Colonic mucosa (tissue), 4 donors: ENCODE data around the gene DCUN1D2. TPM values are rescaled to one million over a fixed set of nuclear protein-coding genes. Genes with fewer than 3 reads are reported as not detected.
"Not testable (repeated sequence)": the region's sequence is repeated elsewhere in the genome, so short reads cannot be mapped to it uniquely, and the experiment has no call there.

Experiments
- DNase-seq: peaks from one replicate; pipeline ENCODE4 v3.0.0-alpha.2; 2020
- H3K27ac ChIP-seq: fragments of 200-600 bp; one replicate; pipeline ENCODE4 v1.8.0; 2021
- H3K27me3 ChIP-seq: fragments of 200-600 bp; one replicate; pipeline ENCODE4 v1.8.0; 2021
- H3K36me3 ChIP-seq: fragments of 200-600 bp; one replicate; pipeline ENCODE4 v1.8.0; 2021
- H3K4me1 ChIP-seq: fragments of 200-600 bp; one replicate; pipeline ENCODE4 v1.8.0; 2021; ENCODE audit warnings: mild to moderate bottlenecking
- H3K4me3 ChIP-seq: fragments of 200-600 bp; one replicate; pipeline ENCODE4 v1.8.0; 2021
- H3K9ac ChIP-seq, 2 donors: one replicate each; pipeline ENCODE4 v1.7.0; 2013; ENCODE audit warnings: control low read depth in 2 of 2, low read depth in 2 of 2, low read length in 2 of 2
- H3K9me3 ChIP-seq: fragments of 200-600 bp; one replicate; pipeline ENCODE4 v1.8.0; 2021
- intact Hi-C: fragments of 100-400 bp; cut with DNase I; formaldehyde crosslinking; loops from one replicate; pipeline ENCODE4 v1.14.1; 2022
- total RNA-seq, 2 donors: library from RNA; stranded (reverse); fragmentation: NEBNext Ultra II Directional in 1 of 2; extraction: Animal tissue kit (Norgen Biotek cat#: 25700) in 1 of 2; gene quantifications; one replicate each; pipeline ENCODE4 v1.2.1, GENCODE V29; 2021
- TF ChIP-seq, protein P1 (sequence below): fragments of 200-600 bp; IDR thresholded peaks from one replicate; pipeline ENCODE4 v1.8.0; 2022; ENCODE audit warnings: antibody characterized with exemption, mild to moderate bottlenecking
- donor health status: healthy.
- donor health status: DM: no; HTN: no; CAD: no.
- donor health status: DM: no; HTN: no; CAD: no.

DCUN1D2 gene
- total RNA-seq, 2 donors from 2014 or later = 14.9 to 20.5 TPM

DNA sequence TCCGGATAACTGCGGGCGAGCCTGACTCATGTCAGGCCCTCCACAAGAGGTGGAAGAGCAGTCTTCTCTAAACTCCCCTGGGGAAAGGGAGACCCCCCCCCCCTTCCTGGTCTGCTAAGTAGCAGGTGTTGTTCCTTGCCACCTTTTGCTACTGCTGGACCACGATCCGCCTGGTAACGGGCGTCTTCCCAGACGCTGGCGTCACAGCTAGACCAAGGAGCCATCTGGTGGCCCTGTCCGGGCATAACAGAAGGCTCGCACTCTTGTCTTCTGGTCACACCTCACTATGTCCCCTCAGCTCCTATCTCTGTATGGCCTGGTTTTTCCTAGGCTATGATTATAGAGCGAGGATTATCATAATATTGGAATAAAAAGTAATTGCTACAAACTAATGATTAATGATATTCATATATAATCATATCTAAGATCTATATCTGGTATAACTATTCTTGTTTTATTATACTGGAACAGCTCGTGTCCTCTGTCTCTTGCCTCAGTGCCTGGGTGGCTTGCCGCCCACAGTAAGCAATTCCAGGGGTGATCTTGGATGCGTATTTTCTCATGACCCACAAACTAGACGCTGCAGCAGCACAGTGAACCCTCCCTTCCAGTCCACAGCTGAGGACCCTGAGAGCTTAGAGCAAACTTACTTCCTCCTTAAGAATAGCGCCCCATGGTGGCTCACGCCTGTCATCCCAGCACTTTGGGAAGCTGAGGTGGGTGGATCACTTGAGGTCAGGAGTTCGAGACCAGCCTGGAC is 39.5 kb downstream of the DCUN1D2 start:
- not testable (repeated sequence) for H3K27ac ChIP-seq

DNA sequence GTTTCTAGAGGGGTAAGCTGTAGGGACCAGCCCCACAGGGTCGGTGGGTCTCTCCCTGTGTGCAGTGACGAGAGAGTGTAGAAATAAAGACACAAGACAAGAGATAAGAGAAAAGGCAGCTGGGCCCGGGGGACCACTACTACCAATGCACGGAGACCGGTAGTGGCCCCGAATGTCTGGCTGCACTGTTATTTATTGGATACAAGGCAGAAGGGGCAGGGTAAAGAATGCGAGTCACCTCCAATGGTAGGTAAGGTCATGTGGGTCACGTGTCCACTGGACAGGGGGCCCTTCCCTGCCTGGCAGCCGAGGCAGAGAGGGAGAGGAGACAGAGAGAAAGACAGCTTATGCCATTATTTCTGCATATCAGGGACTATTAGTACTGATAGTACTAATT is 40.2 kb downstream of the DCUN1D2 start:
- H3K27me3 ChIP-seq, H3K9ac ChIP-seq, H3K4me1 ChIP-seq, H3K4me3 ChIP-seq, H3K36me3 ChIP-seq, H3K9me3 ChIP-seq, H3K27ac ChIP-seq, DNase-seq, intact Hi-C loops: not testable (repeated sequence)

More for the DNA sequence above, 39.5 kb downstream of the DCUN1D2 start:
- TF ChIP-seq, protein P1, sequence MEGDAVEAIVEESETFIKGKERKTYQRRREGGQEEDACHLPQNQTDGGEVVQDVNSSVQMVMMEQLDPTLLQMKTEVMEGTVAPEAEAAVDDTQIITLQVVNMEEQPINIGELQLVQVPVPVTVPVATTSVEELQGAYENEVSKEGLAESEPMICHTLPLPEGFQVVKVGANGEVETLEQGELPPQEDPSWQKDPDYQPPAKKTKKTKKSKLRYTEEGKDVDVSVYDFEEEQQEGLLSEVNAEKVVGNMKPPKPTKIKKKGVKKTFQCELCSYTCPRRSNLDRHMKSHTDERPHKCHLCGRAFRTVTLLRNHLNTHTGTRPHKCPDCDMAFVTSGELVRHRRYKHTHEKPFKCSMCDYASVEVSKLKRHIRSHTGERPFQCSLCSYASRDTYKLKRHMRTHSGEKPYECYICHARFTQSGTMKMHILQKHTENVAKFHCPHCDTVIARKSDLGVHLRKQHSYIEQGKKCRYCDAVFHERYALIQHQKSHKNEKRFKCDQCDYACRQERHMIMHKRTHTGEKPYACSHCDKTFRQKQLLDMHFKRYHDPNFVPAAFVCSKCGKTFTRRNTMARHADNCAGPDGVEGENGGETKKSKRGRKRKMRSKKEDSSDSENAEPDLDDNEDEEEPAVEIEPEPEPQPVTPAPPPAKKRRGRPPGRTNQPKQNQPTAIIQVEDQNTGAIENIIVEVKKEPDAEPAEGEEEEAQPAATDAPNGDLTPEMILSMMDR = peak; percentile 26
- H3K4me1 ChIP-seq, intact Hi-C loops, H3K4me3 ChIP-seq, H3K9ac ChIP-seq, H3K9me3 ChIP-seq, H3K36me3 ChIP-seq, H3K27me3 ChIP-seq: not testable (repeated sequence)
- peak; percentile 52 for DNase-seq

GRCh38 chr13:113449693-113450347 is 40.7 kb downstream of the DCUN1D2 start:
- Histone ChIP-seq H3K27me3 (no peaks in the 10 kb centered on the region), H3K27ac (peak overlapping the region; percentile 86), H3K9ac (peak overlapping the region; percentile 48 to 92), H3K9me3 (no peaks in the 10 kb centered on the region), H3K4me1 (no peaks in the 10 kb centered on the region), H3K4me3 (peak overlapping the region; percentile 17), H3K36me3 (no peaks in the 10 kb centered on the region)
- no peak for DNase-seq
- intact Hi-C loops = loop anchor here (5.0 kb wide), 1 partner anchor 43 kb away; no protein-coding TSS in a partner anchor
- TF ChIP-seq, protein P1 = no peak

GRCh38 chr13:113448885-113449692 is 41.4 kb downstream of the DCUN1D2 start:
- Histone ChIP-seq H3K4me3 (peak overlapping the region; percentile 28), H3K9me3 (no peaks in the 10 kb centered on the region), H3K4me1 (no peaks in the 10 kb centered on the region), H3K36me3 (no peaks in the 10 kb centered on the region), H3K27me3 (no peaks in the 10 kb centered on the region), H3K9ac (peak overlapping the region; percentile 66 to 92), H3K27ac (peak overlapping the region; percentile 86)
- TF ChIP-seq, protein P1 = no peak
- intact Hi-C loops = loop anchor here (5.0 kb wide), 1 partner anchor 42 kb away; no protein-coding TSS in a partner anchor
- DNase-seq = peak; percentile 85

DNA sequence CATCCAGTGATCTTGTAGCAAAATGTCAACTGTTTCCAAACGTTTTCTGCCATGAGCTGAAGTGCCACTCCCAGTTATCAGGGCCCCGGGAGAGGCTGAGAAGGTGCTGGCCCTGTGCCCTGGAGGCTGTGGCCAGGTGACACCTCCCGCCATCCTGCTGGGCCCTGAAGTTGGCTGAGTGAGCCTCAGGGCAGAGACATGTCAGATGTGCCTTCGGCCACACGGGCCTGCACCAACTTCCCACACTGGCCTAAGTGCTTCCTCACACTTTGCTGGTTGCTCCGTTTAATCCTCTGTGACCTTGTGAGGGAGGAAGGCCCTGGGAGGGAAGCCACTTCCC is 42.0 kb downstream of the DCUN1D2 start:
- Histone ChIP-seq H3K4me1 (no peaks in the 10 kb centered on the region), H3K27ac (peak overlapping the region; percentile 86), H3K4me3 (peak overlapping the region; percentile 28), H3K27me3 (no peaks in the 10 kb centered on the region), H3K9ac (peak overlapping the region; percentile 66 to 73), H3K9me3 (no peaks in the 10 kb centered on the region), H3K36me3 (no peaks in the 10 kb centered on the region)
- TF ChIP-seq, protein P1 = no peak
- DNase-seq = peak; percentile 52
- intact Hi-C loops = loop anchor here (5.0 kb wide), 1 partner anchor 41 kb away; no protein-coding TSS in a partner anchor
